NCI-H510A treated with DMSO at 0.1 percent for 48 hours (cell line): ENCODE data around the gene PRSS16.

Experiments
- DNase-seq: peaks from one replicate; lab custom pipeline; 2025; lab: John Stamatoyannopoulos, UW

Gene PRSS16

DNA sequence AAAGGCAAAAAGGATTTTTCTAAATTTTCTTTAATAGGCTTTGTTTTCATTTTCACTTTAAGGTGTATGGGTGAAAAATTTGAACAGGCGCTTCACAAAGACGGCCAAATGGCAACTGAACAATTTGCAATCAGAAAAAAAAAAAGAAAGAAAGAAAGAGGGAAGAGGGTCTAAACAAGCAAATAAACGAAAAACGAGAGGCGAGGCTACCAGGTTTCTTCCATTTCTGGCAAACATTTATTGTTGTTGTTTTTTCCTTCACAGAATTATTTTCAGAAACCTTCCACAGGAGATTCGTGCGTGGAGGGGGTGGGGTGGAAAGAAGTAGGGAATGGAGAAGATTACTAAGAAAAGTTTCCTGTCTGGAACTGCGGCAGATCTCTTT is 40.2 kb downstream of the PRSS16 start:
- DNase-seq = no peak

DNA sequence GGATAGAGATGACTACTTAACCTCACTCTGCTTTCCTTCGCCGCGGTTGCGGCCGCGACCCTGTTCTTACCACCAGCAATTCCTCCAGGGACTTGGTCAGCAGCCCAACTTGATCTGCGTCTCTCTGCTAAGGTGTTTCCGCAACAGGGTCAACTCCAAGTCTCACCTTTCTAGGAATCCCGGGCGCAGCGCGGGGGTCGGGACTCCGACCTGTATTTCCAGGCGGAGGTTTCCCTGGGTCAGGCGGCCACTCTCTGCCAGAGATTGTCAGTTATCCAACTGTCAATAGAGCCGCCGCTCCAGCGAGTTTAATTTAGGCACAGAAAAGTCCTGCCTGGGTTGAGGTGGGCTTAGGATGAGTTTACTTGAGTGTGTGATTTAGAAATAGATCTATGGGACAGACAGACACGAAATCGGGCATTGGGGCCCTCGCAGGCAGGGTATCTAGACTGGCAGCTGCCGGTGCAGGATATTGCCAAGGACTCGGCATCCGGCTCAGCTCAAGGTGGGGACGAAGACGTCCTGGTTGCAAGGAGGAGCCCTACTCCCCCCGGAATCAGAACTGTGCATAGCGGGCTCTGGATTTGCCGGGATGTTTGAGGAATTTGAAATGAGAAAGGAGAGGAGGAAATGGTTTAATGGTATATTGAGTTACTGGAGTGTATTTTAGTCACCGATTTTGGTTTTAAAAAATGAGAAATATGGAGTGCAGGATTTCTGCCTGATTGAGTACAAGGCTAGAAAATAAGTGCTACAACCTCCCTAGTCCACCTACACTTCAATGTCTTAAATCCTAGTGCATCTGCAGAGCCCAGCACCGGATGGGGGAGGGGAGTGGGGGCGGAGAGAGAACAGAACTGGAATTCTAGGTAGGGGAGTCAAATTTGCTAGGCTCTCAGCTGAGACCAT is 40.9 kb downstream of the PRSS16 start:
- no peak for DNase-seq

DNA sequence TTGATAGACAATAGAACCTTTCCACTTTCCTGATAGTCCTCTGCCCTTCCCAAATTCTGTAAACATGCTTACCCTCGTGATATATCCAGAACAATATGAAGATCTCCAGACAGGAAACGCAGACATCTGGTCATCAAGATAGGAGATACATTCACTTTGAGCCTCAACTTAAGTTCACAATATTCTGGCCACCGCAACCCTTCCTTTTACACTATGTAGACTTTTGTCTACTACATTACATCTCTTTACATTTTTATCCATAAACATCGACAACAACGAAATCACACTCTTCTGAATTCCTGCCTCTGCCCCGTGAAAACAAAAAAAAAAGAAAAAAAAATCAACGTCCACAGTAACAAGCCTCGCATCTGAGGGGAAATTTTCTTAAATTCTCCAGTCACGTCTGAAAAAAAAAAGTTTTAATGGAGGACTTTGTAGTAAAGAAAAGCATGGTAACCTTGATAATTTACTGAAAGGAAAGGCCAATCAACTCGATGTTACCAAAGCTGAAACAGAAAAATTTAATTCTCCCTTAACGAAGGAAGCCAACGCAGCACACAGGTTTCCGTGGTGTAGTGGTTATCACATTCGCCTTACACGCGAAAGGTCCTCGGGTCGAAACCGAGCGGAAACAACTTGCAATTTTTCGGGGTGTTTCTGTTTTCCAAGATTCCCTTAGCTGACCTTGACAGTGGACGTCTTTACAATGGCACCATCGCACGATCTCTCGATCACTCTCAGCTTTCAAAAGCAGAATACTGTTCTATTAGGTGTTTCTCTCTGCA is 42.8 kb downstream of the PRSS16 start:
- no peak for DNase-seq

DNA sequence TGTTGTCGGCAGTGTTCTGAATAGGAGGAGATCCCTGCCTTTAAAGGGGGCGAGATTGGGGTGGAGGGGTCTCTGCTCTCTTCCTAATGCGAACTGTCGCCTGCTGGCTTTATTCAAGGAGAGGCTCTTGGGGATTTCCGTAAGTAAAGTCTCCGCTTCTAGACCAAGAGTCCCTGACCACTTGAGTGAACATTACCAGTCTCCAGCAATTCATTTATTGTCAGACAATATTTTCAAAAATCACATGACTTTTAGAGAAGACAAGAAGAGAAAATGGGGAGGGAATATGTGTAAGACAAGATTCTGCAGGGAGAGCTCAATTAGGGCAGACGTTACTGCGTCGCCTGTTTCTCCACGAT is 43.3 kb downstream of the PRSS16 start:
- DNase-seq = no peak

DNA sequence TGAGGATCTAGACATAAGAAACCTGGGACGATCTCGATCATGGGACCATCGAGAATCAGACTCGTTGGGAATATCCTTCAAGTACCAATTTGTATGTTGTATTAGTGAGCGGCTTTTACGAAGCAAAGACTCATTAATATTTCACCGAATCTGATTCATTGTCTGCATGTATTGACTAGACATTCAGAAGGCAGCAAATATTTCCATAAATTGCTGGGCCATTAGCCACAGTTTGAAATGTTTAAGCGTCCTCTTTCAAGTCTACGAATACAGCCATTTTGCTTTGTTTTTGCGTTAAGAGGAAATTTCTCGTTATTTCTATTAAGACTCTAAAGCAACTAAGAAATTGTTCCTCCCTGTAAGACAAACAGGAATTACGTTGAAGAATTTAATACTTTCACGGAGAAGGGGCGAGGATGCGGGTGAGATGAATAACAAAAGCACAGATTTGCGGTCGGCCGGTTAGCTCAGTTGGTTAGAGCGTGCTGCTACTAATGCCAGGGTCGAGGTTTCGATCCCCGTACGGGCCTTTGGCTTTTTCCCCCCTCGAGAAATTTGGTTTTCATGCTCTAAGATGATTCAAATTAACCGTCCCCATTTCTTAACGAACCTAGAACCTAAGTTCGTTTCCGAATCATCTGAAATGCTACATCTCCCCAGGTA is 46.1 kb downstream of the PRSS16 start:
- DNase-seq = no peak

DNA sequence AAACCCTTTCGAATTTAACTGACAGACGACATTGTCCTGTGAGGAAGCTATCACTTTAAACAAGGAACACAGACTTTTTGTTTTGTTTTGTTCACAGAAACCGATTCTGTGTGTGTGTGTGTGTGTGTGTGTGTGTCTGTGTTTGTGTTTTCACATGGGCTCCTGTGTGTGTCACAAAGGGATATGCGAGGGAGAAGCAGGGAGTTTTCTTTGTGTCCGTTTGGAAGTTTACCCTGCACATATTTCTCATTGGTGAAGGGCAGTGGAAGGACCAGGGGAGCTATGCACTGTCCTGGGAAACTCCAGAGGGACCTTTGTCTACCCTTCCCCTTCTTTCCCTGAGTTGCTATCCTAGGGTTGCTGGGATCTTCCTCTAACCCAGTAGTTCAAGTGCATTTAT is 46.9 kb downstream of the PRSS16 start:
- no peak for DNase-seq

DNA sequence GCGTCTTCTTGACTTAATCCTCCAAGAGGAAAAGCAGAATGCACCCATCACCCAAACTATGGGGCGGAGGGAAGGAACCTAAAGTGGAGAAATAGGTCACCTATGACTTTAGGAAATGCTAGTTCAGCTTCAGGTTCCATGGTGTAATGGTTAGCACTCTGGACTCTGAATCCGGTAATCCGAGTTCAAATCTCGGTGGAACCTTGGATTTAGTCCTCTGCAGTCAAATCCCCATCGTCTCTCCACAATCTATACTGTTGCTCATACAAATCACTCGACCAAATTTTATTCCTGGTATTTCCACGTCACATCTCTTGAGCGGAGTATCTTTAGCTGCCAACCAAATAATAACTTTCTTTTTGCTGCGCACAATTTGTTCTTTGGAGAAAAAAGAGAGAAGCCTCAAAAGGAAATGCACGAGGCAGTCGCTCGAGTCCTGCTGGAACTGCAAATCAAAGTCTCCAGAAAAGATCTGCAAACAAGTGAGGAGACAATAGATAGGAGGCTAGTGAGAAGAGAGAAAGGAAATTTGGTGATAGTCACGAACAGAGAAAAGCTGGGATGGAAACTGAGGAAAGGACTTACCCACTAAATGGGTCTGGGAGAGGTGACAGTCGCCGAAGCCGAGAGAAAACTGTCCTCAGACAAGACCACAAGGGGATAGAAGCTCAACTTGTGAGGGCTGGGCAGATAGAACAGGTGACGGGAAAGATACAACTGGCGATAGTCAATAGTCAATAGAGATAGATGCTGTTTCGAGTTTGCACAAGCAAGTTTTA is 48.0 kb downstream of the PRSS16 start:
- no peak for DNase-seq

DNA sequence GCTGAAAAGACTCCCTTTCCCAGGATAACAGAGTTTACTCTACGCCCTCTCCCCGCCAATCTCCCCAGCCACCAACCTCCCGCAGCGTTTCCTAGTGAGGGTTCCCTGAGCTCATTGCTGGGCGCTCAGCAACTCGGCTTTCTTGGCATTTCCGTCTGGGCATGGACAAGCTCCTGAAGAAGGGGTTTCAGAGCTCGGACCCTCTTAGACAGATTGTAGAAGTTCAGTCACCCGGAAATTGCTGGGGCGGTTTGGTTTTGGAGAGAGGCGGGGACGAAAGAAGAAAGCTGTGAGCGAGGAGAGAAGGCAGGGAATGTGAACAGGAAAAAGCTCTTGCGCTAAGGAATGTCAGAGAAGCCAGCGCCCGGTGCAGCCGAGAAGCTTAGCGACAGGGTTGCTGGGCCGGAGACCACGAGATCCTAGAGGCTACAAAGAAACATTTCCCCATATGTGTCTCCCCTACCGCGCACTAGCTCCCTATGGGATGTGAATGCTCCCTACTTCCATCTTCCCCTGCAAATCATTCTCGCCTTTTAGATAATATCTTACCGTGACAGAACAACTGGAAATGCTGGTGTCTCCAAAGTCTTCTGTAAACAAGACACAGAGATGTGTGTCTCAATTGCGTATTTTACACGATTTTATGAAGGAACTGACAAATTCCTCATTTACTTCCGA is 48.7 kb downstream of the PRSS16 start:
- DNase-seq = no peak

DNA sequence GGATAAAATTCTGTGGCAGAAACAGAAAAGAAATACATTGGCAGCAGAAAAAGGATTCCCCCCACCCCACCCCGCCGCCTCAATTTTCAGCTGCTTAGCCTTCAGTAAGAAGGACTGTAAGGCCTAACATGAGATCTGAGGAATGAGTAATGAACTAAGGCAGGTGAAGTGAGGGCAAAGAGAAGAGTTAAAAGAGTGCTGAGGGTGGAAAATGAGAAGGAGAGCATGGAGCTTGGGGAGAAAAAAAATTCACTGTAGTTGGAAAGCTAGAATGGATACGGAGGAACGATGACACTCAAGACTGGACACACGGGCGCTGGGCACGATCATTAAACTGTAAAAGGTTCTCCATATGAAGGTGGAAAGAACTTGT is 50.0 kb downstream of the PRSS16 start:
- no peak for DNase-seq

DNA sequence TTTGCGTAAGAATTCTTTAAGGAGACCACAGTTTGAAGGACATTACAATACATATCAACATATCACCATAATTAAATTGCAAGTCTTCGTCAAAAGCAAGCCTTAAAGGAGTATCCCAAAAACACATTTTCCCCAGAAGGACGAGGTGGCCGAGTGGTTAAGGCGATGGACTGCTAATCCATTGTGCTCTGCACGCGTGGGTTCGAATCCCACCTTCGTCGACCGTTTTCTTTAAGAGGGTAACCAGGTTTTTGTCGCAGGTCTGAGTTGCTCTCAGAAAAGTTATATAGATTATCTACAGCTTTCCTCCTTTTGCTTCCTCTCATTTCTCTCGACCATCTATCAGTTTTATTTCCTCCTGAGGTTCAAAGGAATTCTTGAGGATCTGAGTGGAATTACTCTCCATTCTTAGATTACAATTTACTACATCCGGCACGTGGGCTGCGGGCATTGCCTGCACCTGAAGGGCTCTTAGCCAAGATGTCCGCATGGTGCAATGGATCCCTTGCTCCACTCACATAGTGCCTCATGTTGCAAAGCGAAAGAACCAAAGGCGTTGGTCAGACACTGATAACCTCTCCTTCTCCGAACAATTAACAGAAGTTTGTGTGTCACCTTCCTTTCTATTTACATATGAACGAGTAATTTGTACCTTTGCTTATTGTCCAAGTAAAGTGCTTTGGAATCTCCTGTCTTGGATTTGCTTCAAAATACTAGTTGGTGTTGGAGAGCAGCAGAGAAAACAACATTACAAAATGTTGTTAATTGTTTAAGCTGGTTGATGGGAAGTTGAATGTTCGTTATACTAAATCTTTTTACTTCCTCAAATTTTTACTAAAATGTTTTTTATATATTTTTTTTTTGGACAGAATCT is 50.6 kb downstream of the PRSS16 start:
- no peak for DNase-seq

DNA sequence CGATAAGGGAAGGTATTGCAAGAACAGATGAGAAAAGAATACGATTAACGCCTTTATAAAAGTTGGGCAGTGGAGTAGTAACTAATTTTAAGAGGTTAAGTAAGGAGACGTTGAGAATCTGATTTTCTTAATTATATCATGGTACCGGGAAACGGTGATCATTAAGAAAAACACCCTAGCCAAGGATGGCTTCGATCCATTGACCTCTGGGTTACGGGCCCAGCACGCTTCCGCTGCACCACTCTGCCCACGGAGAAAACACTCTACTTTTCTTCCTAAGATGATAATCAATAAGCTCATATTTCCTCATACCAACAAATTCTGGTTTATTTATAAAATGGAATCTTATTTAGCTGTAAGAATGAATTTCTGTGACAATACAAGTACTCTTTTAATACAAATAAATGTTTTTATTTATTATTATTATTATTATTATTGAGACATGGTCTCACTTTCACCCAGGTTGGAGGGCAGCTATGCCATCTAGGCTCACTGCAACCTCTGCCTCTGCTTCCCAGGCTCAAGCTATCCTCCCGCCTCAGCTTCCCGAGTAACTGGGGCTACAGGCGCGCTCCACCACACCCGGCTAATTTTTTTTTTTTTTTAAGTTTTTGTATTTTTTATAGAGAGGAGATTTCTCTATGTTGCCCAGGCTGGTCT is 56.2 kb downstream of the PRSS16 start:
- DNase-seq = no peak
